ENCODE measurements around the gene CTTN. TPM values are rescaled to one million over a fixed set of nuclear protein-coding genes. Genes with fewer than 3 reads are reported as not detected.

Gene CTTN
- total and polyA plus RNA-seq, 2 of the 13 experiments (the other 11 are each of a cell fraction or from before 2014, with no cell fraction given) = 84.4 to 114 TPM

DNA sequence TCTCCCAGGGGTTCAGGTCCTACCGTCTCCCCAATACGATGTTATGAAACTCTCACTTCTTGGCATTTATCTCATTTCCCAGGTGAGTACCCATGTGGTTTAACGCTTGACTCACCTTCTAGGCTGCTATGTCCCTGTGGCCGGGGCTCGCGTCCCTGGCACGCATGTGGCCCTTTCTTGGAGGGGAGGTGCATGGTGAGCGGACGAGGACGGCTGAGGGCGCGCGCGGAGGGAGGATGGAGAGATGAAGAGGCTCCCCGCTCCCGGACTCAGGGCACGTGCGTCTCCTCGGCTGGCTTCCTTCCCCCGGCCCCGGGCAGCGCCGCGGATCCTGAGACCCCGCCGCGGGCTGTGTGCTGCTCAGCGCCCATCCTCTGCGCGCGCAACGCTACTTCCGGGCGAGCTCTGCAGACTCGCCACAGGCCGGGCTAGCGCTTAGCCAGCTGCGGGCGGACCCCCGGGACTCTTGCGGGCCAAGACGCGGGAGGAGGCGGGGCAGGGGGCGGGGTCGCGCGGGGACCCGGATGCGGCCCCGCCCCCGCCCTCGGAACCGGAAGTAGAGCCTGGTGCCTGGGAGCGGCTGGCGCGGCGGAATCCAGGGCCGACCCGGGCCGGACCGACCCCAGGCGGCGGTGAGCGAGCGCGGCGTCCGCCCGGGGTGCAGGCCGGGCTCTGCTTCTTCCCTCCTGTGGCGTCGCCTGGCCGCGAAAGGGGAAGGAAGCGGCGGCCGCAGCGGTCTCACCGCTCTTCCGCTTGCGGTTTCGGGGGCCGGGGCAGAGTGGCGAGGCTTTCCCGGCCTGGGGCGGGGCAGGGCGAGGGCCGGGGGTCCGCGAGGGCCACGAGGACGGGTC, at the start of gene CTTN (continued):
- TF ChIP-seq, protein P1, sequence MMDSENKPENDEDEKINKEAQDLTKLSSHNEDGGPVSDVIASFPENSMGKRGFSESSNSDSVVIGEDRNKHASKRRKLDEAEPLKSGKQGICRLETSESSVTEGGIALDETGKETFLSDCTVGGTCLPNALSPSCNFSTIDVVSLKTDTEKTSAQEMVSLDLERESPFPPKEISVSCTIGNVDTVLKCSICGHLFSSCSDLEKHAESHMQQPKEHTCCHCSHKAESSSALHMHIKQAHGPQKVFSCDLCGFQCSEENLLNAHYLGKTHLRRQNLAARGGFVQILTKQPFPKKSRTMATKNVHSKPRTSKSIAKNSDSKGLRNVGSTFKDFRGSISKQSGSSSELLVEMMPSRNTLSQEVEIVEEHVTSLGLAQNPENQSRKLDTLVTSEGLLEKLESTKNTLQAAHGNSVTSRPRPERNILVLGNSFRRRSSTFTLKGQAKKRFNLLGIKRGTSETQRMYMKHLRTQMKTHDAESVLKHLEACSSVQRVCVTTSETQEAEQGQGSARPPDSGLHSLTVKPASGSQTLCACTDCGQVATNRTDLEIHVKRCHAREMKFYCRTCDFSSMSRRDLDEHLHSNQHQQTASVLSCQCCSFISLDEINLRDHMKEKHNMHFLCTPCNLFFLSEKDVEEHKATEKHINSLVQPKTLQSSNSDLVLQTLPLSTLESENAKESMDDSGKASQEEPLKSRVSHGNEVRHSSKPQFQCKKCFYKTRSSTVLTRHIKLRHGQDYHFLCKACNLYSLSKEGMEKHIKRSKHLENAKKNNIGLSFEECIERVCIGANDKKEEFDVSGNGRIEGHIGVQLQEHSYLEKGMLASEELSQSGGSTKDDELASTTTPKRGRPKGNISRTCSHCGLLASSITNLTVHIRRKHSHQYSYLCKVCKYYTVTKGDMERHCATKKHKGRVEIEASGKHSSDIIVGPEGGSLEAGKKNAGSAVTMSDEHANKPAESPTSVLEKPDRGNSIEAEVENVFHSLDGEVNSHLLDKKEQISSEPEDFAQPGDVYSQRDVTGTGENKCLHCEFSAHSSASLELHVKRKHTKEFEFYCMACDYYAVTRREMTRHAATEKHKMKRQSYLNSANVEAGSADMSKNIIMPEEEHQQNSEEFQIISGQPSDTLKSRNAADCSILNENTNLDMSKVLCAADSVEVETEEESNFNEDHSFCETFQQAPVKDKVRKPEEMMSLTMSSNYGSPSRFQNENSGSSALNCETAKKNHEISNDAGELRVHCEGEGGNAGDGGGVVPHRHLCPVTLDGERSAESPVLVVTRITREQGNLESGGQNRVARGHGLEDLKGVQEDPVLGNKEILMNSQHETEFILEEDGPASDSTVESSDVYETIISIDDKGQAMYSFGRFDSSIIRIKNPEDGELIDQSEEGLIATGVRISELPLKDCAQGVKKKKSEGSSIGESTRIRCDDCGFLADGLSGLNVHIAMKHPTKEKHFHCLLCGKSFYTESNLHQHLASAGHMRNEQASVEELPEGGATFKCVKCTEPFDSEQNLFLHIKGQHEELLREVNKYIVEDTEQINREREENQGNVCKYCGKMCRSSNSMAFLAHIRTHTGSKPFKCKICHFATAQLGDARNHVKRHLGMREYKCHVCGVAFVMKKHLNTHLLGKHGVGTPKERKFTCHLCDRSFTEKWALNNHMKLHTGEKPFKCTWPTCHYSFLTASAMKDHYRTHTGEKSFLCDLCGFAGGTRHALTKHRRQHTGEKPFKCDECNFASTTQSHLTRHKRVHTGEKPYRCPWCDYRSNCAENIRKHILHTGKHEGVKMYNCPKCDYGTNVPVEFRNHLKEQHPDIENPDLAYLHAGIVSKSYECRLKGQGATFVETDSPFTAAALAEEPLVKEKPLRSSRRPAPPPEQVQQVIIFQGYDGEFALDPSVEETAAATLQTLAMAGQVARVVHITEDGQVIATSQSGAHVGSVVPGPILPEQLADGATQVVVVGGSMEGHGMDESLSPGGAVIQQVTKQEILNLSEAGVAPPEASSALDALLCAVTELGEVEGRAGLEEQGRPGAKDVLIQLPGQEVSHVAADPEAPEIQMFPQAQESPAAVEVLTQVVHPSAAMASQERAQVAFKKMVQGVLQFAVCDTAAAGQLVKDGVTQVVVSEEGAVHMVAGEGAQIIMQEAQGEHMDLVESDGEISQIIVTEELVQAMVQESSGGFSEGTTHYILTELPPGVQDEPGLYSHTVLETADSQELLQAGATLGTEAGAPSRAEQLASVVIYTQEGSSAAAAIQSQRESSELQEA (CRISPR knock-in tag; IDR thresholded peaks at IDR 0.05; ENCODE audit: not compliant biosample characterization) = peak; percentile 56
- TF ChIP-seq FOXA1 (IDR thresholded peaks at IDR 0.05) (no peak), FOXA1 (CRISPR knock-in tag; IDR thresholded peaks at IDR 0.05) (no peak), TSC22D2 (CRISPR knock-in tag; IDR thresholded peaks at IDR 0.05; ENCODE audit: borderline replicate concordance) (no peak), ZSCAN12 (CRISPR knock-in tag; IDR thresholded peaks at IDR 0.05) (no peak), HNRNPUL1 (IDR thresholded peaks at IDR 0.05; ENCODE audit: low read depth, low read length) (no peak), CENPT (CRISPR knock-in tag; IDR thresholded peaks at IDR 0.05; ENCODE audit: low read depth) (0 out of 2 replicates have a peak, but pooled peaks have one; percentile 37), ZNF282 (IDR thresholded peaks at IDR 0.05; ENCODE audit: partially characterized antibody) (no peak), RBAK (CRISPR knock-in tag; IDR thresholded peaks at IDR 0.05) (no peak), ISL2 (CRISPR knock-in tag; IDR thresholded peaks at IDR 0.05) (peak; percentile 22; the same call in 1 of the 2 replicates), NRL (CRISPR knock-in tag; IDR thresholded peaks at IDR 0.05; ENCODE audit: borderline replicate concordance) (peak; percentile 62), SRF (IDR thresholded peaks at IDR 0.05; ENCODE audit: low read depth, low read length) (no peak), ZNF547 (CRISPR knock-in tag; IDR thresholded peaks at IDR 0.05) (no peak; the same call in none of the 2 replicates), NFE2 (CRISPR knock-in tag; IDR thresholded peaks at IDR 0.05) (no peak), ZNF326 (CRISPR knock-in tag; IDR thresholded peaks at IDR 0.05; ENCODE audit: borderline replicate concordance) (no peak), ADNP (CRISPR knock-in tag; IDR thresholded peaks at IDR 0.05) (no peak), RFX5 (IDR thresholded peaks at IDR 0.05; ENCODE audit: low read depth, low read length) (no peak), ZNF232 (CRISPR knock-in tag; IDR thresholded peaks at IDR 0.05; ENCODE audit: borderline replicate concordance) (no peak)
- TF ChIP-seq, protein P2, sequence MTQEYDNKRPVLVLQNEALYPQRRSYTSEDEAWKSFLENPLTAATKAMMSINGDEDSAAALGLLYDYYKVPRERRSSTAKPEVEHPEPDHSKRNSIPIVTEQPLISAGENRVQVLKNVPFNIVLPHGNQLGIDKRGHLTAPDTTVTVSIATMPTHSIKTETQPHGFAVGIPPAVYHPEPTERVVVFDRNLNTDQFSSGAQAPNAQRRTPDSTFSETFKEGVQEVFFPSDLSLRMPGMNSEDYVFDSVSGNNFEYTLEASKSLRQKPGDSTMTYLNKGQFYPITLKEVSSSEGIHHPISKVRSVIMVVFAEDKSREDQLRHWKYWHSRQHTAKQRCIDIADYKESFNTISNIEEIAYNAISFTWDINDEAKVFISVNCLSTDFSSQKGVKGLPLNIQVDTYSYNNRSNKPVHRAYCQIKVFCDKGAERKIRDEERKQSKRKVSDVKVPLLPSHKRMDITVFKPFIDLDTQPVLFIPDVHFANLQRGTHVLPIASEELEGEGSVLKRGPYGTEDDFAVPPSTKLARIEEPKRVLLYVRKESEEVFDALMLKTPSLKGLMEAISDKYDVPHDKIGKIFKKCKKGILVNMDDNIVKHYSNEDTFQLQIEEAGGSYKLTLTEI (CRISPR knock-in tag; conservative IDR thresholded peaks at IDR 0.05) = no peak
- TF ChIP-seq, protein P3, sequence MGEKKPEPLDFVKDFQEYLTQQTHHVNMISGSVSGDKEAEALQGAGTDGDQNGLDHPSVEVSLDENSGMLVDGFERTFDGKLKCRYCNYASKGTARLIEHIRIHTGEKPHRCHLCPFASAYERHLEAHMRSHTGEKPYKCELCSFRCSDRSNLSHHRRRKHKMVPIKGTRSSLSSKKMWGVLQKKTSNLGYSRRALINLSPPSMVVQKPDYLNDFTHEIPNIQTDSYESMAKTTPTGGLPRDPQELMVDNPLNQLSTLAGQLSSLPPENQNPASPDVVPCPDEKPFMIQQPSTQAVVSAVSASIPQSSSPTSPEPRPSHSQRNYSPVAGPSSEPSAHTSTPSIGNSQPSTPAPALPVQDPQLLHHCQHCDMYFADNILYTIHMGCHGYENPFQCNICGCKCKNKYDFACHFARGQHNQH (CRISPR knock-in tag; IDR thresholded peaks at IDR 0.05) = peak; percentile 35; the same call in 1 of the 2 replicates

All from HepG2 (cell line).